ENCODE measurements around the gene AKR1C8.
"Not testable (repeated sequence)": the region's sequence is repeated elsewhere in the genome, so short reads cannot be mapped to it uniquely, and the experiment has no call there.

DNA sequence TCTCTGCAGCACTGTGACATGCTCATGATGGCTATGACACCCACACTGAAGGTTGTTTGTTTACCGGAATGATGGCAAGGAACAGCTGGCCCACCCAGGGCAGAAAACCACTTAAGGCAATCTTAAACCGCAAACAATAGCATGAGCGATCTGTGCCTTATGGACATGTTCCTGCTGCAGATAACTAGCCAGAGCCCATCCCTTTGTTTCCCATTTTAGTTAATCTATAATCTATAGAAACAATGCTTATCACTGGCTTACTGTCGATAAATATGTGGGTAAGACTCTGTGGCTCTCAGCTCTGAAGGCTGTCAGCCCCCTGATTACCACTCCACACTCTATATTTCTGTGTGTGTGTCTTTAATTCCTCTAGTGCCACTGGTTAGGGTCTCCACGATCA, 65.0 kb downstream of the AKR1C8 start:
- TF ChIP-seq, protein P1, sequence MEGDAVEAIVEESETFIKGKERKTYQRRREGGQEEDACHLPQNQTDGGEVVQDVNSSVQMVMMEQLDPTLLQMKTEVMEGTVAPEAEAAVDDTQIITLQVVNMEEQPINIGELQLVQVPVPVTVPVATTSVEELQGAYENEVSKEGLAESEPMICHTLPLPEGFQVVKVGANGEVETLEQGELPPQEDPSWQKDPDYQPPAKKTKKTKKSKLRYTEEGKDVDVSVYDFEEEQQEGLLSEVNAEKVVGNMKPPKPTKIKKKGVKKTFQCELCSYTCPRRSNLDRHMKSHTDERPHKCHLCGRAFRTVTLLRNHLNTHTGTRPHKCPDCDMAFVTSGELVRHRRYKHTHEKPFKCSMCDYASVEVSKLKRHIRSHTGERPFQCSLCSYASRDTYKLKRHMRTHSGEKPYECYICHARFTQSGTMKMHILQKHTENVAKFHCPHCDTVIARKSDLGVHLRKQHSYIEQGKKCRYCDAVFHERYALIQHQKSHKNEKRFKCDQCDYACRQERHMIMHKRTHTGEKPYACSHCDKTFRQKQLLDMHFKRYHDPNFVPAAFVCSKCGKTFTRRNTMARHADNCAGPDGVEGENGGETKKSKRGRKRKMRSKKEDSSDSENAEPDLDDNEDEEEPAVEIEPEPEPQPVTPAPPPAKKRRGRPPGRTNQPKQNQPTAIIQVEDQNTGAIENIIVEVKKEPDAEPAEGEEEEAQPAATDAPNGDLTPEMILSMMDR (IDR thresholded peaks at IDR 0.05), result not testable (repeated sequence)
- not testable (repeated sequence) for TF ChIP-seq EZH2phosphoT487, EZH2 (IDR thresholded peaks at IDR 0.05)

Data from neural progenitor cell (in vitro differentiated cells).